ENCODE measurements around the gene BSPRY.
"Not testable (repeated sequence)": the region's sequence is repeated elsewhere in the genome, so short reads cannot be mapped to it uniquely, and the experiment has no call there.

BSPRY gene

DNA sequence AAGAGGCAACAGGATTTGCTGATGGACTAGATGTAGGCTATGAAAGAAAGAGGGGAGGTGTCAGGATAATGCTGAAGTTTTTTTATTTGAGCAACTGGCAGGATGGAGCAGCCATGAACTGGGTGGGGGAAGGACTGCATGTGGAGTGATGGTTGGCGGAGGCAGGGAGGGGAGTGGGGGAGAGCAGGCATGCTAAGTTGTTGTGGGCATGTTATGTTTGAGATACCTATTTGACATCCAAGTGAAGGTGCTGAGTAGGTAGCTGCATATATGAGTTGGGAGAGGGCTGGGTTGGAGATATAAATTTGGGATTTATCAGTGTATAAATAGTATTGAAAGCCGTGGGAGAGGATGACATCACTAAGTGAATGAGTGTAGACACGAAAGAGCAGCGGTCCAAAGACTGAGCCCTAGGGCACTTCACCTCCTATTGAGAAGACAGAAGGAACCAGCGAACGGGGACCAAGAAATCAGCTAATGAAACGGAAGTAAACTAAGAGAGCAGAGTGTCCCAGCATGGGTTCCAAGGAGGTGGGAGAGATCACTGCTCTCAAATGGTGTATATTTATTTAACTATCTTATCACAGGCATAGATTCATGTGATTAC, 7.4 kb downstream of the BSPRY start:
- Histone ChIP-seq H3K36me3 (ENCODE audit: control insufficient read depth, insufficient read depth, low read length) (no peaks in the 10 kb centered on the region), H3K4me1 (ENCODE audit: control insufficient read depth, insufficient read depth, low read length) (no peaks in the 10 kb centered on the region), H3K27ac (ENCODE audit: low read depth, low read length) (no peak overlapping the region), H3K27me3 (ENCODE audit: control insufficient read depth, insufficient read depth, low read length) (peaks cover 8% of the 10 kb centered on the region; the same call in 1 of the 2 replicates), H3K9ac (ENCODE audit: low read length) (no peak overlapping the region), H3K4me3 (ENCODE audit: low read depth, low read length) (no peak overlapping the region), H3K9me3 (ENCODE audit: control insufficient read depth, insufficient read depth, low read depth, low read length) (no peaks in the 10 kb centered on the region)

DNA sequence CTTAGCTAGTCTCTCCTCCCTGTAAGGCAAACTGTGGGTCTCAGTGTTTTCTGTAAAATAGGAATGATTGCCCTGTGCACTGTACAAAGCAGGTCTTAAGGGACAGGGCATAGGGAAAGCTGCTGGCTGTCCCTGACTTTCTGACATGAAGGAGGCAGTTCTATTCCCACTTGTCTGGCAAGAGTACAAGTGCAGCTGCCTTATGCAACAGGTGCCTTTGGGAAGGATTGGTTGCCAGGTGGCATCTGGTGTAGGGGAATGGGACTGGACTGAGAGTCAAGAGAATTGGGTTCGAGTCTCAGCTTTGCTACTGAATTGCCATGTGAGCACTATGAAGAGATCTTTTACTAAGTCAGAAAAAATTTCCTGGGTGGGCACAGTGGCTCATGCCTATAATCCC, 10.0 kb downstream of the BSPRY start:
- Histone ChIP-seq H3K4me3 (ENCODE audit: low read depth, low read length) (no peak overlapping the region), H3K27ac (ENCODE audit: low read depth, low read length) (no peak overlapping the region), H3K4me1 (ENCODE audit: control insufficient read depth, insufficient read depth, low read length) (no peaks in the 10 kb centered on the region), H3K27me3 (ENCODE audit: control insufficient read depth, insufficient read depth, low read length) (no peaks in the 10 kb centered on the region), H3K9ac (ENCODE audit: low read length) (no peak overlapping the region), H3K9me3 (ENCODE audit: control insufficient read depth, insufficient read depth, low read depth, low read length) (no peaks in the 10 kb centered on the region), H3K36me3 (ENCODE audit: control insufficient read depth, insufficient read depth, low read length) (no peaks in the 10 kb centered on the region)

DNA sequence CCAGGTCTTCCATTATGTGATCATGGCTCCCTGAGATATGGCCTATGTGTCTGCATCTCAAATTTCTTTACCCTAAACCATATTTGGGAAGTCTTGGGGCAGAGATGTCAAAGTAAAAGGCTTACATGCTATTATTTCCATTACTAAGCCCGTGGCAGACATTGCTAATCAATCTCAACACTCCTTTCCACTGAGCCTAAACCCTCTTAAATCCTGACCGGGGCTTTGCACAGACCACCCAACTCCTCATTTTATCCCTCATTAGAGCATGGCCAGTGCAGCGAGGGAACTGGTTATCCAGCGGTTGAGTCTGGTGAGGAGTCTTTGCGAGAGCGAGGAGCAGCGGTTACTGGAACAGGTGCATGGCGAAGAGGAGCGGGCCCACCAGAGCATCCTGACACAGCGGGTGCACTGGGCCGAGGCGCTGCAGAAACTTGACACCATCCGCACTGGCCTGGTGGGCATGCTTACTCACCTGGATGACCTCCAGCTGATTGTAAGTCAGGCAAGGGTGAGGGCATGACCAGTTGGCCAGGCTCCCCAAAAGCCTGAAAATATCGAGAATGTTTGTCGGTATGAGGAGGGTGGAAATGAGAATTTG, 11.0 kb downstream of the BSPRY start:
- Histone ChIP-seq H3K4me3 (ENCODE audit: low read depth, low read length) (no peak overlapping the region), H3K36me3 (ENCODE audit: control insufficient read depth, insufficient read depth, low read length) (no peaks in the 10 kb centered on the region), H3K9ac (ENCODE audit: low read length) (no peak overlapping the region), H3K9me3 (ENCODE audit: control insufficient read depth, insufficient read depth, low read depth, low read length) (no peaks in the 10 kb centered on the region), H3K4me1 (ENCODE audit: control insufficient read depth, insufficient read depth, low read length) (no peaks in the 10 kb centered on the region), H3K27me3 (ENCODE audit: control insufficient read depth, insufficient read depth, low read length) (no peaks in the 10 kb centered on the region), H3K27ac (ENCODE audit: low read depth, low read length) (no peak overlapping the region)

DNA sequence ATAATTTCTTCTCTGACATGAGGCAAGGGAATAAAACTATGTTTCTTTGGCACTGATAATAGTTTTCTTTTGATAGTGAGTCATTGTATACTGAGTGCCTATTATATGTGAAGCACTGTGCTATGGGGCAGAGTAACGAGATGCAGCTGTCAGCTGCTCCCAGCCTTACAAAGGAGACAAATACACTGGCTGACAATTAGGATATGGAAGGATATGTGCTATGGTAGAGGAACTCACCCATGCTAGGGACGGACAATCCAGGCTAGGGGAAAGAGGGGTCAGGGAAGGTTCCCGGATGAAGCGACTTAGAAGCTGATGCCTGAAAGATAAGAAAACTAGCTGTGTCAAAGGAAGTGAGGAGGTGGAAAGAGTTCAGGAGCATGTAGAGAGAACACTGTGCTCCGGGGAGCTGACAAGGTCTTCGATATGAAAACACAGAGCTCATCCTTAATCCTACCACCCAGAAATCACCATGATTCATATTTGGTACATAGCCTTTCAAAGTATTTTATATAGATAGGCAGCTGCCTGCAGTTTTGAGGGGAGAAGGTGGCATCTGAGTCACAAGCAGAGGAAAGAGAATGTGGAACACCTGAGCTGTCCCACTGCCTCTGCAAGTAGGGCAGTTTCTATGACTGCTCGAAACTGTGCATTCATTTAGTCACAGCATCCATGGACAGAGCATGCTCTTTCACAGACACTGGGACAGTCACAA, 12.1 kb downstream of the BSPRY start:
- Histone ChIP-seq H3K9me3 (ENCODE audit: control insufficient read depth, insufficient read depth, low read depth, low read length) (no peaks in the 10 kb centered on the region), H3K9ac (ENCODE audit: low read length) (no peak overlapping the region), H3K4me1 (ENCODE audit: control insufficient read depth, insufficient read depth, low read length) (no peaks in the 10 kb centered on the region), H3K4me3 (ENCODE audit: low read depth, low read length) (no peak overlapping the region), H3K36me3 (ENCODE audit: control insufficient read depth, insufficient read depth, low read length) (no peaks in the 10 kb centered on the region), H3K27ac (ENCODE audit: low read depth, low read length) (no peak overlapping the region), H3K27me3 (ENCODE audit: control insufficient read depth, insufficient read depth, low read length) (no peaks in the 10 kb centered on the region)

DNA sequence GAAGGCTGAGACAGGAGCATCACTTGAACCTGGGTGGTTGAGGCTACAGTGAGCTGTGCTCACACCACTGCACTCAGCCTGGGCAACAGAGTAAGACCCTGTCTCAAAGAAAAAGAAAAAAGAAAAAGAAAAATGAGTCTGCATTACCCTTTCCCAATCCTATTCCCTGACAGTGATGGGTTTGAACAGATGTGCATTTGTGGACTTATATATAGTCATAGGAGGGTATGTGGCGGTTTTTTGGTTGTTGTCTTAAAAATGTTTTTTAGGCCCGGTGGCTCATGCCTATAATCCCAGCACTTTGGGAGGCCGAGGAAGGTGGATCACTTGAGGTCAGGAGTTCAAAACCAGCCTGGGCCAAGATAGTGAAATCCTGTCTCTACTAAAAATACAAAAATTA, 14.0 kb downstream of the BSPRY start:
- Histone ChIP-seq H3K4me1 (ENCODE audit: control insufficient read depth, insufficient read depth, low read length) (no peaks in the 10 kb centered on the region), H3K27ac (ENCODE audit: low read depth, low read length) (no peak overlapping the region)

GRCh38 chr9:113364951-113365350, 15.6 kb downstream of the BSPRY start:
- Histone ChIP-seq H3K9ac (ENCODE audit: low read length) (no peak overlapping the region), H3K27ac (ENCODE audit: low read depth, low read length) (no peak overlapping the region), H3K9me3 (ENCODE audit: control insufficient read depth, insufficient read depth, low read depth, low read length) (no peaks in the 10 kb centered on the region), H3K36me3 (ENCODE audit: control insufficient read depth, insufficient read depth, low read length) (no peaks in the 10 kb centered on the region), H3K4me3 (ENCODE audit: low read depth, low read length) (no peak overlapping the region), H3K27me3 (ENCODE audit: control insufficient read depth, insufficient read depth, low read length) (no peaks in the 10 kb centered on the region), H3K4me1 (ENCODE audit: control insufficient read depth, insufficient read depth, low read length) (no peaks in the 10 kb centered on the region)

More for the DNA sequence above, 14.0 kb downstream of the BSPRY start:
- H3K9ac ChIP-seq (ENCODE audit: low read length) = no peak overlapping the region
- no peaks in the 10 kb centered on the region for H3K9me3 ChIP-seq (ENCODE audit: control insufficient read depth, insufficient read depth, low read depth, low read length)
- H3K27me3 ChIP-seq (ENCODE audit: control insufficient read depth, insufficient read depth, low read length) = no peaks in the 10 kb centered on the region
- no peak overlapping the region for H3K4me3 ChIP-seq (ENCODE audit: low read depth, low read length)
- H3K36me3 ChIP-seq (ENCODE audit: control insufficient read depth, insufficient read depth, low read length) = no peaks in the 10 kb centered on the region

DNA sequence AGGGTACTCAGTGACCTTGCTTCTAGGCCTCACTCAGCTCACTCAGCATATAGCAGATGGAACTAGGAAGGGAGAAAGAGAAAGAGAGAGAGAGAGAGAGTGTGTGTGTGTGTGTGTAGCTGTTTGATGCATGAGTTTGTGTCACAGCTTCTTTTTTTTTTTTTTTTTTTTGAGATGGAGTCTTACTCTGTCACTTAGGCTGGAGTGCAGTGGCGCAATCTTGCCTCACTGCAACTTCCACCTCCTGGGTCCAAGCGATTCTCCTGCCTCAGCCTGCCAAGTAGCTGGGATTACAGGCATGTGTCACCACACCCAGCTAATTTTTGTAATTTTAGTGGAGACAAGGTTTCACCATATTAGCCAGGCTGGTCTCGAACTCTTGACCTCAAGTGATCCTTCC, 16.3 kb downstream of the BSPRY start:
- not testable (repeated sequence) for H3K27ac ChIP-seq (ENCODE audit: low read depth, low read length); H3K27me3 ChIP-seq (ENCODE audit: control insufficient read depth, insufficient read depth, low read length); H3K9ac ChIP-seq (ENCODE audit: low read length); H3K36me3 ChIP-seq (ENCODE audit: control insufficient read depth, insufficient read depth, low read length); H3K4me3 ChIP-seq (ENCODE audit: low read depth, low read length); H3K9me3 ChIP-seq (ENCODE audit: control insufficient read depth, insufficient read depth, low read depth, low read length); H3K4me1 ChIP-seq (ENCODE audit: control insufficient read depth, insufficient read depth, low read length)

- no peak overlapping the region for H3K9ac ChIP-seq (ENCODE audit: low read length)
- no peak overlapping the region for H3K27ac ChIP-seq (ENCODE audit: low read depth, low read length)
- no peaks in the 10 kb centered on the region for H3K9me3 ChIP-seq (ENCODE audit: control insufficient read depth, insufficient read depth, low read depth, low read length)
- no peaks in the 10 kb centered on the region for H3K27me3 ChIP-seq (ENCODE audit: control insufficient read depth, insufficient read depth, low read length)
- H3K36me3 ChIP-seq (ENCODE audit: control insufficient read depth, insufficient read depth, low read length) = peaks cover 3% of the 10 kb centered on the region; the same call in 1 of the 2 replicates
- H3K4me3 ChIP-seq (ENCODE audit: low read depth, low read length) = no peak overlapping the region
- peaks cover 6% of the 10 kb centered on the region; the same call in 1 of the 2 replicates for H3K4me1 ChIP-seq (ENCODE audit: control insufficient read depth, insufficient read depth, low read length)
Observed at GRCh38 chr9:113368348-113368981, 19.1 kb downstream of the BSPRY start.

DNA sequence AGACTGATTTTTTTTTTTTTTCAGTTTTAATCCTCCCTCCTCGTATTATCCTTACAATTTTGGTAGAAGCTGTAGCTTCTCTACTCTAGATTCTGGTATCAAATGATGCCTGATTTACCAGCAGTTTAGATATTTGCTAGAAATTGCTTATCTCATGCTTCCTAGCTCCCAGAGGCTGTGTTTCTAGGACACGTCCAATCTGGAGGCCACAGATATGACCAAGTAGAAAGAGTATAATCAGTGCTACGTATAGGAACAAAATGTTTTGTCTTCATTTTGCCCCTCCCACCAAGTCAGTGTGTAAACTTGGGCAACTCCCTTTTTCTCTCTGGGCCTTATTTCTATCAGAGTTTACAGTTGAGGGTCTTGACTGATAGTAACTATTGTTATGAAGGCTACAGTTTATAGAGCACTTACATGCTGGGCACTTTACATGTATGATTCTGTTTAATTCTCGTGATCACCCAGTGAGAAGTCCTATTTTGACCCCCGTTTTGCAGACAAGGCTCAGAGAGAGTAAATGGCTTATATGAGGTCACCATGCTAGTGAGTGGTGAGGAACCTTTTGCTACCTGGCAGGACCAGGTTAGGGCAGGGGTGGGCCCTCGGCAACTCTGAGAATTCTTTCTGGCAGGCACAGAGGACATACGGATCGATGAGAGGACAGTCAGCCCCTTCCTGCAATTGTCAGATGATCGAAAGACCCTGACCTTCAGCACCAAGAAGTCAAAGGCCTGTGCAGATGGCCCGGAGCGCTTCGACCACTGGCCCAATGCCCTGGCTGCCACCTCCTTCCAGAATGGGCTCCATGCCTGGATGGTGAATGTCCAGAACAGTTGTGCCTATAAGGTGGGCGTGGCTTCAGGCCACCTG, 19.9 kb downstream of the BSPRY start:
- Histone ChIP-seq H3K4me3 (ENCODE audit: low read depth, low read length) (no peak overlapping the region), H3K36me3 (ENCODE audit: control insufficient read depth, insufficient read depth, low read length) (peaks cover 10% of the 10 kb centered on the region), H3K9me3 (ENCODE audit: control insufficient read depth, insufficient read depth, low read depth, low read length) (no peaks in the 10 kb centered on the region), H3K9ac (ENCODE audit: low read length) (no peak overlapping the region), H3K27ac (ENCODE audit: low read depth, low read length) (no peak overlapping the region), H3K27me3 (ENCODE audit: control insufficient read depth, insufficient read depth, low read length) (no peaks in the 10 kb centered on the region), H3K4me1 (ENCODE audit: control insufficient read depth, insufficient read depth, low read length) (peaks cover 10% of the 10 kb centered on the region; the same call in 1 of the 2 replicates)

GRCh38 chr9:113369855-113370140, 20.5 kb downstream of the BSPRY start:
- Histone ChIP-seq H3K4me1 (ENCODE audit: control insufficient read depth, insufficient read depth, low read length) (peaks cover 10% of the 10 kb centered on the region; the same call in 1 of the 2 replicates), H3K36me3 (ENCODE audit: control insufficient read depth, insufficient read depth, low read length) (peaks cover 14% of the 10 kb centered on the region), H3K27me3 (ENCODE audit: control insufficient read depth, insufficient read depth, low read length) (no peaks in the 10 kb centered on the region), H3K9ac (ENCODE audit: low read length) (no peak overlapping the region), H3K9me3 (ENCODE audit: control insufficient read depth, insufficient read depth, low read depth, low read length) (no peaks in the 10 kb centered on the region), H3K4me3 (ENCODE audit: low read depth, low read length) (no peak overlapping the region), H3K27ac (ENCODE audit: low read depth, low read length) (no peak overlapping the region)
